Sigmoid colon (tissue), 7 donors: ENCODE measurements around the gene TMEM139. TPM values are rescaled to one million over a fixed set of nuclear protein-coding genes. Genes with fewer than 3 reads are reported as not detected.
A peak's percentile ranks its signal among the peaks of the same experiment; 100 is the strongest.

Experiments
- DNase-seq: peaks from one replicate; pipeline ENCODE4 v3.0.0-alpha.2; 2019
- H3K27ac ChIP-seq, 4 donors: fragments of 200-600 bp; sonication (generic); one replicate each; pipeline ENCODE4 v1.5.1; 2016 to 2019; ENCODE audit warnings: mild to moderate bottlenecking in 1 of 4
- H3K27me3 ChIP-seq, 3 donors: fragments of 200-600 bp; sonication (generic); one replicate each; pipeline ENCODE4 v1.5.1; 2019; ENCODE audit warnings: mild to moderate bottlenecking in 1 of 3
- H3K36me3 ChIP-seq, 4 donors: fragments of 200-600 bp; sonication (generic); one replicate each; pipeline ENCODE4 v1.5.1; 2016 to 2019
- H3K4me1 ChIP-seq, 4 donors: fragments of 200-600 bp; sonication (generic); one replicate each; pipeline ENCODE4 v1.5.1; 2017 to 2019
- H3K4me3 ChIP-seq, 4 donors: fragments of 200-600 bp; sonication (generic); one replicate each; pipeline ENCODE4 v1.5.1; 2017 to 2019; ENCODE audit warnings: mild to moderate bottlenecking in 2 of 4, moderate library complexity in 1 of 4
- H3K9me3 ChIP-seq, 4 donors: fragments of 200-600 bp in 3 of 4; sonication (generic) in 3 of 4; one replicate each; pipeline versions ENCODE4 v1.5.1 to v1.6.1; 2013 to 2019
- EP300 ChIP-seq, 4 donors: sonication (generic); formaldehyde crosslinking; IDR thresholded peaks; one replicate each; pipeline ENCODE4 v1.6.1; 2017; ENCODE audit warnings: antibody characterized with exemption in 4 of 4
- POLR2A ChIP-seq, 2 donors: fragments of 450-650 bp; IDR thresholded peaks; one replicate each; pipeline ENCODE4 v1.6.1; 2016; ENCODE audit warnings: antibody characterized with exemption in 2 of 2, mild to moderate bottlenecking in 2 of 2, moderate library complexity in 2 of 2
- POLR2AphosphoS5 ChIP-seq, 4 donors: sonication (generic); formaldehyde crosslinking; IDR thresholded peaks; one replicate each; pipeline ENCODE4 v1.6.1; 2017; ENCODE audit warnings: antibody characterized with exemption in 4 of 4
- WGBS, 2 donors: extraction: QIAGEN DNeasy Blood & Tissue Kit; methylation state at CpG; one replicate each; pipeline ENCODE4 v1.1.7; 2013; 5-methylcytosine and 5-hydroxymethylcytosine counted together
- intact Hi-C: fragments of 100-400 bp; cut with DNase I; formaldehyde crosslinking; loops from one replicate; pipeline ENCODE4 v1.15.1; 2023
- polyA plus RNA-seq, 3 donors: library from polyadenylated mRNA; stranded (reverse); fragments of 200-250 nt; gene quantifications; one replicate each; pipeline ENCODE4 v1.2.3, GENCODE V29; 2013
- total RNA-seq, 4 donors: library from RNA; depleted of rRNA; stranded (reverse); fragments of >200 nt; gene quantifications; one replicate each; pipeline ENCODE4 v1.1.0, GENCODE V29; 2016
- TF ChIP-seq, protein P1 (sequence below), 4 experiments: fragments of 450-650 bp in 3 of 4; fragments of 200-600 bp in 1 of 4; IDR thresholded peaks; one replicate each; pipeline ENCODE4 v1.5.1; 2016 to 2019; ENCODE audit warnings: antibody characterized with exemption in 4 of 4, mild to moderate bottlenecking in 3 of 4, moderate library complexity in 2 of 4
- donor health status: healthy with polysubstance abuse.
- donor health status: Bipolar disorder and iron deficiency.
- donor health status: healthy.

The TMEM139 gene
- total and polyA plus RNA-seq, 7 donors: 0.71 to 58.5 (median 40.6) TPM; not detected in 3

- H3K27ac ChIP-seq: peak overlapping the region; percentile 43 to 65 (median 50)
- no peaks in the 10 kb centered on the region for H3K36me3 ChIP-seq
- 57% methylated on average over 1 of the region's 1 CpG for WGBS, 2 donors
Observed at GRCh38 chr7:143280160-143280559, 4.6 kb upstream of the TMEM139 start.

GRCh38 chr7:143280566-143280965, 4.2 kb upstream of the TMEM139 start:
- Histone ChIP-seq H3K4me1 (peaks cover 0 to 6% (median 0%) of the 10 kb centered on the region in 4 donors), H3K27ac (peak overlapping the region; percentile 43 to 65 (median 50)), H3K9me3 (no peaks in the 10 kb centered on the region), H3K27me3 (no peaks in the 10 kb centered on the region), H3K4me3 (no peak overlapping the region), H3K36me3 (no peaks in the 10 kb centered on the region)
- WGBS, 2 donors: 83 to 94% methylated on average over 2 of the region's 2 CpGs
- no peak for DNase-seq
- intact Hi-C loops: no loop called here
- TF ChIP-seq, protein P1, sequence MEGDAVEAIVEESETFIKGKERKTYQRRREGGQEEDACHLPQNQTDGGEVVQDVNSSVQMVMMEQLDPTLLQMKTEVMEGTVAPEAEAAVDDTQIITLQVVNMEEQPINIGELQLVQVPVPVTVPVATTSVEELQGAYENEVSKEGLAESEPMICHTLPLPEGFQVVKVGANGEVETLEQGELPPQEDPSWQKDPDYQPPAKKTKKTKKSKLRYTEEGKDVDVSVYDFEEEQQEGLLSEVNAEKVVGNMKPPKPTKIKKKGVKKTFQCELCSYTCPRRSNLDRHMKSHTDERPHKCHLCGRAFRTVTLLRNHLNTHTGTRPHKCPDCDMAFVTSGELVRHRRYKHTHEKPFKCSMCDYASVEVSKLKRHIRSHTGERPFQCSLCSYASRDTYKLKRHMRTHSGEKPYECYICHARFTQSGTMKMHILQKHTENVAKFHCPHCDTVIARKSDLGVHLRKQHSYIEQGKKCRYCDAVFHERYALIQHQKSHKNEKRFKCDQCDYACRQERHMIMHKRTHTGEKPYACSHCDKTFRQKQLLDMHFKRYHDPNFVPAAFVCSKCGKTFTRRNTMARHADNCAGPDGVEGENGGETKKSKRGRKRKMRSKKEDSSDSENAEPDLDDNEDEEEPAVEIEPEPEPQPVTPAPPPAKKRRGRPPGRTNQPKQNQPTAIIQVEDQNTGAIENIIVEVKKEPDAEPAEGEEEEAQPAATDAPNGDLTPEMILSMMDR (IDR thresholded peaks at IDR 0.05): no peak
- TF ChIP-seq POLR2AphosphoS5 (IDR thresholded peaks at IDR 0.05) (no peak), POLR2A (IDR thresholded peaks at IDR 0.05) (no peak), EP300 (IDR thresholded peaks at IDR 0.05) (no peak)

More at GRCh38 chr7:143280160-143280559, 4.6 kb upstream of the TMEM139 start:
- peaks cover 0 to 6% (median 0%) of the 10 kb centered on the region in 4 donors for H3K4me1 ChIP-seq
- H3K27me3 ChIP-seq: no peaks in the 10 kb centered on the region
- no peaks in the 10 kb centered on the region for H3K9me3 ChIP-seq
- intact Hi-C loops: no loop called here
- no peak for TF ChIP-seq EP300 (IDR thresholded peaks at IDR 0.05)
- no peak for TF ChIP-seq POLR2AphosphoS5 (IDR thresholded peaks at IDR 0.05)
- TF ChIP-seq, protein P1 (IDR thresholded peaks at IDR 0.05): no peak
- TF ChIP-seq POLR2A (IDR thresholded peaks at IDR 0.05): no peak
- no peak overlapping the region for H3K4me3 ChIP-seq
- DNase-seq: no peak

GRCh38 chr7:143281529-143281928, 3.2 kb upstream of the TMEM139 start:
- Histone ChIP-seq H3K36me3 (no peaks in the 10 kb centered on the region), H3K4me1 (peaks cover 0 to 6% (median 0%) of the 10 kb centered on the region in 4 donors), H3K4me3 (no peak overlapping the region), H3K9me3 (no peaks in the 10 kb centered on the region), H3K27me3 (no peaks in the 10 kb centered on the region), H3K27ac (no peak overlapping the region)
- intact Hi-C loops: no loop called here
- no peak for DNase-seq
- TF ChIP-seq POLR2AphosphoS5 (IDR thresholded peaks at IDR 0.05) (no peak), EP300 (IDR thresholded peaks at IDR 0.05) (no peak), POLR2A (IDR thresholded peaks at IDR 0.05) (no peak)
- TF ChIP-seq, protein P1 (IDR thresholded peaks at IDR 0.05): no peak
- 80 to 92% methylated on average over 2 of the region's 2 CpGs for WGBS, 2 donors

- 97% methylated on average over 8 of the region's 8 CpGs for WGBS, 2 donors
- Histone ChIP-seq H3K36me3 (no peaks in the 10 kb centered on the region), H3K4me1 (peaks cover 0 to 6% (median under 1%) of the 10 kb centered on the region in 4 donors)
Observed at GRCh38 chr7:143282124-143282523, 2.6 kb upstream of the TMEM139 start.

More at GRCh38 chr7:143282124-143282523, 2.6 kb upstream of the TMEM139 start:
- no peak for DNase-seq
- Histone ChIP-seq H3K4me3 (no peak overlapping the region), H3K27ac (no peak overlapping the region), H3K9me3 (no peaks in the 10 kb centered on the region), H3K27me3 (no peaks in the 10 kb centered on the region)
- intact Hi-C loops: no loop called here
- TF ChIP-seq POLR2AphosphoS5 (IDR thresholded peaks at IDR 0.05): no peak
- no peak for TF ChIP-seq EP300 (IDR thresholded peaks at IDR 0.05)
- TF ChIP-seq POLR2A (IDR thresholded peaks at IDR 0.05): no peak
- TF ChIP-seq, protein P1 (IDR thresholded peaks at IDR 0.05): no peak
